Measurements from ENCODE around the gene ARHGEF12.

GRCh38 chr11:120462825-120463224 lies 126.6 kb downstream of the ARHGEF12 start:
- TF ChIP-seq CTCF (IDR thresholded peaks at IDR 0.05; ENCODE audit: insufficient read depth, low read depth, low read length) (no peak), EZH2 (IDR thresholded peaks at IDR 0.05; ENCODE audit: insufficient read depth, low read length) (no peak)
